Erythroblast (primary cell): ENCODE data around the gene DLX6.

Experiments used
- DNase-seq, 2 experiments: peaks; one replicate each; lab custom pipeline; 2025; lab: John Stamatoyannopoulos, UW
- GATA1 ChIP-seq: IDR thresholded peaks from 2 replicates; pipeline ENCODE4 v1.6.1; 2011; ENCODE audit warnings: low read depth, mild to moderate bottlenecking, control low read depth, low read length, moderate library complexity
- POLR2A ChIP-seq: IDR thresholded peaks from 2 replicates; pipeline ENCODE4 v1.6.1; 2011; ENCODE audit warnings: mild to moderate bottlenecking, low read length

The DLX6 gene

GRCh38 chr7:97018791-97019531 is 13.6 kb downstream of the DLX6 start:
- TF ChIP-seq POLR2A (no peak), GATA1 (no peak)
- no peak for DNase-seq

- TF ChIP-seq GATA1, result no peak
- TF ChIP-seq POLR2A, result no peak
- no peak for DNase-seq
Measured at GRCh38 chr7:97019710-97020225, 14.4 kb downstream of the DLX6 start.

- no peak for TF ChIP-seq POLR2A
- no peak for TF ChIP-seq GATA1
- no peak for DNase-seq
Measured at GRCh38 chr7:97020601-97020995, 15.2 kb downstream of the DLX6 start.

GRCh38 chr7:97020996-97021746 is 15.8 kb downstream of the DLX6 start:
- TF ChIP-seq POLR2A (no peak), GATA1 (no peak)
- DNase-seq, result no peak

- DNase-seq, result no peak
- TF ChIP-seq GATA1 (no peak), POLR2A (no peak)
Measured at GRCh38 chr7:97021747-97022490, 16.6 kb downstream of the DLX6 start.

GRCh38 chr7:97022491-97023306 is 17.3 kb downstream of the DLX6 start:
- DNase-seq, result no peak
- TF ChIP-seq POLR2A (no peak), GATA1 (no peak)

- no peak for TF ChIP-seq POLR2A
- TF ChIP-seq GATA1, result no peak
- DNase-seq, result no peak
Measured at GRCh38 chr7:97024209-97025129, 19.1 kb downstream of the DLX6 start, which contains the start of gene DLX5. DLX5 (minus strand) TSS chr7:97024831; CDS start chr7:97024623, 208 bp downstream.

- no peak for TF ChIP-seq GATA1
- TF ChIP-seq POLR2A, result no peak
- DNase-seq, result no peak
Measured at GRCh38 chr7:97025130-97025499, 19.8 kb downstream of the DLX6 start.

GRCh38 chr7:97025983-97026714 is 20.8 kb downstream of the DLX6 start:
- DNase-seq, result no peak
- TF ChIP-seq GATA1 (no peak), POLR2A (no peak)

GRCh38 chr7:97026715-97027426 is 21.5 kb downstream of the DLX6 start:
- TF ChIP-seq GATA1, result no peak
- no peak for TF ChIP-seq POLR2A
- no peak for DNase-seq
